ENCODE data around the gene DOCK9.

- no peak for TF ChIP-seq CREB1 (IDR thresholded peaks at IDR 0.05; ENCODE audit: low read depth)
- TF ChIP-seq RAD21 (IDR thresholded peaks at IDR 0.05; ENCODE audit: low read depth), result no peak
- TF ChIP-seq MAX (IDR thresholded peaks at IDR 0.05), result no peak
- TF ChIP-seq TAF1 (IDR thresholded peaks at IDR 0.05; ENCODE audit: low read depth), result no peak
- TF ChIP-seq CEBPB (IDR thresholded peaks at IDR 0.05), result no peak
- TF ChIP-seq YY1 (IDR thresholded peaks at IDR 0.05; ENCODE audit: low read depth), result no peak
Observed at GRCh38 chr13:99027260-99027659, 49.4 kb upstream of the DOCK9 start.
